Measurements from ENCODE around the gene BNC1.

Gene BNC1, protein sequence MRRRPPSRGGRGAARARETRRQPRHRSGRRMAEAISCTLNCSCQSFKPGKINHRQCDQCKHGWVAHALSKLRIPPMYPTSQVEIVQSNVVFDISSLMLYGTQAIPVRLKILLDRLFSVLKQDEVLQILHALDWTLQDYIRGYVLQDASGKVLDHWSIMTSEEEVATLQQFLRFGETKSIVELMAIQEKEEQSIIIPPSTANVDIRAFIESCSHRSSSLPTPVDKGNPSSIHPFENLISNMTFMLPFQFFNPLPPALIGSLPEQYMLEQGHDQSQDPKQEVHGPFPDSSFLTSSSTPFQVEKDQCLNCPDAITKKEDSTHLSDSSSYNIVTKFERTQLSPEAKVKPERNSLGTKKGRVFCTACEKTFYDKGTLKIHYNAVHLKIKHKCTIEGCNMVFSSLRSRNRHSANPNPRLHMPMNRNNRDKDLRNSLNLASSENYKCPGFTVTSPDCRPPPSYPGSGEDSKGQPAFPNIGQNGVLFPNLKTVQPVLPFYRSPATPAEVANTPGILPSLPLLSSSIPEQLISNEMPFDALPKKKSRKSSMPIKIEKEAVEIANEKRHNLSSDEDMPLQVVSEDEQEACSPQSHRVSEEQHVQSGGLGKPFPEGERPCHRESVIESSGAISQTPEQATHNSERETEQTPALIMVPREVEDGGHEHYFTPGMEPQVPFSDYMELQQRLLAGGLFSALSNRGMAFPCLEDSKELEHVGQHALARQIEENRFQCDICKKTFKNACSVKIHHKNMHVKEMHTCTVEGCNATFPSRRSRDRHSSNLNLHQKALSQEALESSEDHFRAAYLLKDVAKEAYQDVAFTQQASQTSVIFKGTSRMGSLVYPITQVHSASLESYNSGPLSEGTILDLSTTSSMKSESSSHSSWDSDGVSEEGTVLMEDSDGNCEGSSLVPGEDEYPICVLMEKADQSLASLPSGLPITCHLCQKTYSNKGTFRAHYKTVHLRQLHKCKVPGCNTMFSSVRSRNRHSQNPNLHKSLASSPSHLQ

DNA sequence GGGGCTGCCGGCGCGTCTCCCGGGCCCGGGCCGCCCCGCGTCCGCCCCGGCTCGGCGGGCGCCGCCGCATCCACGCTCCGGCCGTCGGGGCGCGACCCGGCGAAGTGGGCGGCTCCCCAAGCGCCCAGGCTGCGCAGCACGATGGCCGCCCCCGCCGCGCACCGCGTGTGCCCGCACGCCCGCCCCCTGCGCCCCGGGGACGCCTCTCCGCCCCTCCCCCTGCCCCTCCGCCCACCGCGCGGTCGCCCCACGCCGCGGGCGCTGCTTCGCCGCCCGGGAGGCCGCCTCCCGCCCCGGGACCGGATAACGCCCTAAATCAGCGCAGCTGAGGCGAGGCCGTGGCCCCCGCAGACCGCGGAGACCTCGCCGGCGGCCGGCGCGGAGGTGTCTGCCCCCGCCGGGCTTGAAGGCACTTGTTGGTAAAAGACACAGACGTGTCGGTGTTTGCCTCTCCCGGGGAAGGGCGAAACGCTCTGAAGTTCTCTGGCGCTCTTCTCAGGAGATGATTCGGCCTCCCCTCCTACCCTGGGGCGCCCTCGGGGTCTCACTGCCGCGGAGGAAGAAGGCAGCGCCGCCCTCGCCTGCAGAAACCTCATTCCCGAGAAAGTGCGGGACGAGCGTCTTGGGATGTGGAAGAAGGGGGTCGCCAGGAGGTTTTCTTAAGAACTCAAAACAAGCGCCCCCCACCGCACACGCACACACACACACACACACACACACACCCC, at the start of gene BNC1:
TSS of gene BNC1 (minus strand) at position 106 of the 725 bp plus-strand sequence. CDS start at position 70, 36 bp downstream.
- DNase-seq (ENCODE audit: low read depth): no peak

DNA sequence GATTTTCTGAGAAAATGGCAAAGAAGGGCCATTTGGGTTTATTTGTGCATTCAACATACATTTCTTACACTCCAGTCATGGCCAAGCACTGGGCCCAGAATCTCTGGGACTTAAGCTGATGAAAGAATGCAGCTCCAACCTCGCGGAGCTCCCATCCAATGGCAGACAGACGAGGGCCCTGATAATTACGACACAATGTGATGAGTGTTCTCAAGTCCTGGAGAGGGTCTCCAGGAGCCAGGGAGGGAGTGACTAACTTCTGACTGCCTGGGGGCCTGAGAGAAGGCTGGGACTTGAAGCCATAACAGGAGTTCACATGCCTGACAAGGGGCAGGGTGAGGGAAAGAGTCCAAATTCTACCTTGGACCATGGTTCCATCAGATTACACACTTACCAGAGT, 42.6 kb upstream of the BNC1 start:
- no peak for DNase-seq (ENCODE audit: low read depth)

DNA sequence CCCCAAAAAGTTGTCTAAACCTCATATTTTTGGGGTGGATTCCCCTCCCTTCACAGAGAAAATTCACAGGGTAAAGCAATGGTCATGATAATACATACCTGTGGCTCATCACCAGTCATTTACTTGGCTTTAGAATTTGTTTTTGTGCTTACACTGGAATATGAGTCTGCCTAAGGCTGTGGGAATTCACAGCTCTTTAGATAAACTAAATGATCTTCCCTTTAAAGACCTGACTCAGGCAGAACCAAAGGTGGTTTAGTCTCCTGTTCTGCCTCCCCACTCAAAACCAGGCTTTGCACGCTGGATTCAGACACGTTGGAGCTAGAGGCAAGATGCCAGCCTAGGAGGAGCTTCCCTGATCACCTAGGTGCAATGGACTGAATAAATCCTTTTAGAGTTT, 40.3 kb upstream of the BNC1 start:
- DNase-seq (ENCODE audit: low read depth): no peak

DNA sequence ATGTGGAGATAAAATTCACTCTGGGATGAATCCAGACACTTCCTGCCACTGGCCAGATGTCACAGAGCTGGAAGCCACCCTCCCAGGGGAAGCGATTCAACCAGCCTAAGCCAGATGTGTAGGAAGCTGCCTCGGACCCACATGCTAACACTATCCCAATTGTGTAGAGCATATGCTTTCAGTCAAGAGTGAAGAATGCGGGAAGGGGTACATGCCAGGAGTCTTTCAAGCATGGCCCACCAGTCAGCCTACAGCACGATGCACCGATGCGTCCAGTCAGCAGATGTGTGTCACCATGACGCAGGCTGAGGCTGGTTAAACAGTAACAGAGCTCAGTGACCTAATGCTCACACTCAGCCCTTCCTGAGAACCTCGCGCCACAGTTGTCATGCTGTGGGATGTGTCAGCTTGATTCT, 38.8 kb upstream of the BNC1 start:
- no peak for DNase-seq (ENCODE audit: low read depth)

DNA sequence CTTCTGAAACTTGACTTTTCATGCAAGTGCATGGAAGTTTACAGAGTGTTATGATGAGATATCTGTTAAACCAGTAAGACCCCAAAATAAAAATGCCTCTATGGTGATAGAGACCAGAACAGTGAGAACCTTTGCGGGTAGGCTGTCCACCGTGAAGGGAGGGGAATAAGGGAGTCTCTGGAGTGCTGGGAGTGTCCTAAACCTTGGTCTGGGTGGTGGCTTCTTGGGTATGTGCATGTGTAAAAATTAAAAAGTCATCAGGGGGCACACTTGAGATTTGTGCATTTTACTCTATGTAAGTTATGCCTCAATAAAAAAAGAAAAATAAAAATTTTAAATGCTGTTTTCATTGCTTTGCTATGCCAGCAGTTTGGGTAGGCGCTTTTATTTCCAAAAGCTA, 38.2 kb upstream of the BNC1 start:
- no peak for DNase-seq (ENCODE audit: low read depth)

DNA sequence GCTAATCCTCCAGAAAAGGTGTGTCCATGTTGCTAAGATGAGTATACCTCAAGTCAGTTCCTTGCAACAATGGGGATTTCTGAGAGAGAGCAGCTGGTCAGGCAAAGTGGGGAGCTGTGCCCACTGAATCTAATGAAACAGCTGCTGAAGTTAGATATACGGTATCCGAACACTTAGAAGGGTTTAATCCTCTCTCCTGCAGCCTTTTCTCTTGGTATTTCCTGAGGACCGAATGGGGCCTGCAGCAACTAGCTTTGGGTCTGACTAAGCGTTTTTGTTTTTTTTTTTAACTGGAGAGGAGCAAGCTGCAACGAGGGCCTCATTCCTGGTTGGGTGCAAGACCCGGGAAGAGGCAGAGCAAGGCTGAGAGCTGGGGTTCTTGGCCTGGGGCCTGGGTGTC, 37.6 kb upstream of the BNC1 start:
- no peak for DNase-seq (ENCODE audit: low read depth)

DNA sequence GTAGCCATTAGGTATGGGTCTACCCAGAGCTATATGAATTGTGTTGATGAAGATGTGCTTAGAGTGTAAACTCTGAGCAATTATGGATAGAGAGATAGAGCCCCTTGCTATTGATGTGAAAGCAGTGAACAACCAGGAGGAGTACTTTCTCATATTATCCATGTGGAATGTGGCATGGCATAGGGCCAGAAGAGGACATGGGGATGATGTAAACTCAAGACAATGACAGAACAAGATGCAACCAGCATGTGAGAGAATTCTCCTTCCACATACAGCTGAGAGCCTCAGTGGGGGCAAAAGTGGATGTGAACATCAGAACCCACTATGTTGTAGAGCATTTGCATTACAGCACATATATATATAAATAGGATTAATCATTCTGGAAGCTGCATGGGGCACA, 36.4 kb upstream of the BNC1 start:
- DNase-seq (ENCODE audit: low read depth): no peak

DNA sequence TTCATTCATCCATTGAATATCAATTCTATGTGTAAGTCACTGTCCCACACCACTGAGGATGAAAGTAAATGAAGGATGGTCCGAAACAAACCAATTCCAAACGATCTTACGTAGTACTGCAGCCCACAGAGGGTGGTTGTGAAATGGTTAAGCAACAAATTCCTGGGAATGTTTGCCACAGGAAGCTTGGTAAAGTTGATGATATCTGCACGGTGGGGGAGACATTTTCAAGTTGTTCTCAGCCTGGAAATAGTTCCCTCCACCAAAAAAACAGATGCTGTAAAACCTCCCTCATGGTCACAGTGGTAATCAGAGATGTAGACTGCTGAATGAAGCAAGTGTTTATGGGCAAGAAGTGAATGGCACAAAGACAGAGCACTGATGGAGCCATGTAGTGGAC, 35.9 kb upstream of the BNC1 start:
- no peak for DNase-seq (ENCODE audit: low read depth)

DNA sequence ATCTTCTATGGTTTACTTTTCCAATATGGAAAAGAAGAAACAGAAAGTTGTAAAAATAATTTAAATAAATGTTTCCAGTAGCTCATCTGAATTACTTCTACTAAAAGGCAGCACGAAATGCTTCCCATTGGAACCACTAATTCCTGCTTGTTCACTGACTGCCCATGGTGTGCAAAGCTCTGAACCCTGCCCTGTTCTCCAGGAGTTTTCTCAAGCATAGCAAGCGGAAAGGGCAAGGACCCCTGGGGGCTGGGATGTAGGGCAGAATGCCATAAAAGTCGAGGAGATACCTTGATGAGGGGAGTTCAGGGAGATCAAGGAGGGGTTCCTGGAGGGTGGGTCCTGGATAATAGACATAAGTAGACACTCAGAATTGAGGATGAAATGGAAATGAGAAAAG, 35.3 kb upstream of the BNC1 start:
- no peak for DNase-seq (ENCODE audit: low read depth)

DNA sequence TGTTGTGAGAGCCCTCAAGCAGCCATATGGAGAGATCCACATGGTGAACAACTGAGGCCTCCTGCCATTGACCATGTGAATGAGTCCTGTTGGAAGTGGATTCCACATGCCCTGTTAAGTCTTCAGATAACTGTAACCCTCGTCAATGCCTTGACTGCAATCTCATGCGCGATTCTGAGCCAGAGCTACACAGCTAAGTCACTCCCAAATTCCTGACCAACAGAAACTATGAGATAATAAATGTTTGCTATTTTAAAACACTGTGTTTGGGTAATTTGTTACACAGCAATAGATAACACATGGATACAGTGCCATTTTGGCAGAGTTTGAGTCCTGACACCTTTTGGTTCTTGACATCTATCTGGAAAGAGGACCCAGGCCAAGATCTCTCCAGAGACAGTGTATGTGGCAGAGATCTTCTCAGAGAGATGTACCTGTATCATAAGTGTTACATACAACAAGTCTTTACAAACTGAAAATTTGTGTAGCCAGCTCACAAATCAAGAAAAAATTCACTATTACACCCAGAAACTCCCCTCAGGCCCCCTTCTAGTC, 34.5 kb upstream of the BNC1 start:
- DNase-seq (ENCODE audit: low read depth): no peak

DNA sequence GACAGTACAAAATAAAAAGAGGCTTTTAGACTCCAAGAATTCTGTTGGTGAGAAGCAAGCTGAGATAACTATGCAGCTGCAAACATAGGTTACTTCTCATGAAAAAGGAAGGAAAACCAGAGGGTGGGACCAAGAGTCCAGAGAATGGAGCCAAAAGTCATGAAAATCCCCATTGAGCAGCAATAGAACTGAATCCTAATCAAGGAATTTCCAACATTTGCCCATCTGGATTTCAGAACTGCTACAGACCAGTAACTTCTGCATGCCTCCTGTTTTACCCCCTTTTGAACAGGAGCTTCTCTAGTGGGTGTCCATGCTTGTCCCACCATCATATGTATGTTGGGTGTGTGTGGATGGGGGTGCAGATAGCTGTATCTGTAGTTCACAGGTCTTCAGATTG, 33.6 kb upstream of the BNC1 start:
- DNase-seq (ENCODE audit: low read depth): no peak

DNA sequence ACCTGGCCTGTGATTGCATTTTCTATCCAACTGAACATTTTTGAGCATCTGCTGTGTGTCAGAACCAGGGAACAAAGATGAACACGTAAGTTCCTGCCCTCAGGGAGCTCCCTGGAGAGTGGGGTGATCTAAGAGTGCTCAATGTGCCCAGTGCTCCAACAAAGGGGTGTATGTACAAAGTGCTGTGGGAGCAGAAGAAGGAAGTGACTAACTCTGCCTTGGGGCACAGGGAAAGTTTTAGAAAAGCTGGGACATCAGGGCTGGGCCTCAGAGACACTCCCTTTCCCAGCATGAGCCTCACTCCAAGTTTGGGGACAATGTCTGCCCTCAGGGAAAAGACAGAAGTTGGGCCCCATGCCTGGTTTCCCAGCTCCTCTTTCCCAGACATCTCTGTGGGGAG, 27.6 kb upstream of the BNC1 start:
- DNase-seq (ENCODE audit: low read depth): no peak

DNA sequence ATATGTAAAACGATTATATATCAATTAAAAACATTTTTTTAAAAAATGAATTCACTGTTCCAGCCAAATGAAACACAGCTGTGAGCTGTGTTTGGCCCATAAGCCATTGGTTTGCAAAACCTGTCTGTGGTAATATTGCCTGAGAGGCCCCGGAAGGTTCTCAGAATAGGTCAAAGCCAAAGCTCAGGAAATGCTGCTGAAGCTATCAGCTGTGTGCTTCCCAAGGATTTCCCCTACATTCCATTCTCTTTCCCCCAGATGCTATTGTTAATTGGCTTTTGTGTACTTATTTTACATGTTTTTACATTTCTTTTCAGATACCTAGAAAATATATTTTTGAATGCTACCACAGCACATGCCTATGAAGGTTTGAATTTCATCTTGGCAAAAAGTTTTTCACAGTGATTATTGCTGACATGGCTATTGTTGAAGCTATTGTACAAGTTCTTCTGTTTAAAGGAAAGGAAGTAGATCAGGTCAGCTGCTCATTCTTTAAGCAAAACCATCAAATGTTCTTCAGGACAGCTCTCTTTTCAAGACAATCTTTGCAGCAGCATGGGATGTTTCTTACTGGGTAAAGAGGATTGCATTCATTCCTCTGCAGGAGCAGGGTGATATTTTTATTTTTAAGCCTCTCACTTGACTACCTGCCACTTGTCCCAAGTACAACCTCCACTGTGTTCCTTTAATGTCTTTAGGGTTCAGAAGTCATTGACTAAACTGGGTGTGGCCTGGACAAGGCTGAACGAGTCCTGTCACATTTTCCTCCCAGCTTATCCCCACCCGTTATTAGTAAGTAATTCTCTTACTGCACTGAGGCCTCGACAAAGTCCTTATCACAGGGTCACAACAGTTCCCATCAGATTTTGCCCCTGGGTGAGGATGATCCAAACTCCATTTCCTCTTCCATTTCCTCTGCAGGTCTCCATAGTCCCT, 26.3 kb upstream of the BNC1 start:
- no peak for DNase-seq (ENCODE audit: low read depth)

DNA sequence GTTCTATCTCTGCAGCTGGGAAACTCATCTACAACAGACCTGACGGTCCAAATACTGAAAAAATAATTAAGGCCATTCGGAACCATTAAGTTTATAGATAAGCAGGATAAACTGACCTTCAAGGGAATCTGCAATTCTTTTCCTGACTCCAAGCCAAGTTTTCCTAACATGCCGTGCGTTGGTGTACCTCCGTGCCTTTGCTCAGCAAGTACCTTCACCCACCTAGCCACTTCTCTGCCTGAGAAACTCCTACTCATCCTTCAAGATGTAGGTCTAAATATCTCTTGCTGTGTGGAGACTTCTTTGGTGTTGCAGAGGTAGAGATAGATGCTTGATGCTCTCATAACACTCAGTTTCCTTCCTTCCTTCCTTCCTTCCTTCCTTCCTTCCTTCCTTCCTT, 24.2 kb upstream of the BNC1 start:
- DNase-seq (ENCODE audit: low read depth): no peak

DNA sequence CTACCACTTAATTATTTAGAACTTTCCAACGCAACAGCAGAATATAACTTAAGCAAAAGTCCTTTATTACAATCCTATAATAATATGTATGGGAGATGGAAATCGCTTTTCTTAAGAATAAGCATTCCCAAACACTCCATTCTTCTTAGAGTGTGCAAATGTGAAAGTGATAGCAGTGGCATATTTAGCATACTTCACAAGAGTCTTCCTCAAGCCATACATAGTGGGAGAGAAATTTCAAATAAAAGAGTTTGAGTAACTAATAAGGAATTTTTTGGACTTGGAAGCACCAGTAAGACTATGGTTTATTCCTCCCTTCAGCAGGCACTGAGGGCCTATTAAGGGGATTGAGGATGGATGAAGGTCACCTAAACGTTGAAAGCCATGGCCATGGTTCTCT, 22.1 kb upstream of the BNC1 start:
- no peak for DNase-seq (ENCODE audit: low read depth)

DNA sequence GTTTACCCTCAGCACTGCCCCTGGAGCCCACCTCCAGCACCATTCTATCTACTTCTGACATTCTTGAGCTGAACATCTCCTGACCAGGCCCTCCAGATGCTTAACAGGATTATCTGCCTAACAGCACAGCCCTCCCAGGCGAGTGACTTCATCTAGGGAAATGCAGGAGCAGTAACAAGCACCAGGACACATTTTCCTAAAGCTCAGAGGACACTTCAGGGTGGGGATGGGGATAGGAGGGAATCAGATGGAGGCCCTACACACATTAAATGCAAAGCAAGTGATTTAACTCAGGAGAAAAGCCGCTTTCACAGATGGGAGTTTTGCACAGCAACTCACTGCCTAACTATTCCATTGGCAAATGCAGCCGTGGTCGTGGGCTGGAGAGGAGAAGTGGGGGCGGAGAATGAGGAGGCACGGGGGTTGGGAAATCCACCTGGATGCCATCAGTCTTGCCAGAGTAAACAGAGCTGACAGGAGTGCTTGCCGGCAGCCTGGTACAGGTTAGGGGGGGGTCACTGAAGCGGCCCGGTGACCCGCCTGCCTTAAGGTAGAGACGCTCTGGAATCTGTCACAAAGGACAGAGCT, 21.3 kb upstream of the BNC1 start:
- DNase-seq (ENCODE audit: low read depth): no peak

DNA sequence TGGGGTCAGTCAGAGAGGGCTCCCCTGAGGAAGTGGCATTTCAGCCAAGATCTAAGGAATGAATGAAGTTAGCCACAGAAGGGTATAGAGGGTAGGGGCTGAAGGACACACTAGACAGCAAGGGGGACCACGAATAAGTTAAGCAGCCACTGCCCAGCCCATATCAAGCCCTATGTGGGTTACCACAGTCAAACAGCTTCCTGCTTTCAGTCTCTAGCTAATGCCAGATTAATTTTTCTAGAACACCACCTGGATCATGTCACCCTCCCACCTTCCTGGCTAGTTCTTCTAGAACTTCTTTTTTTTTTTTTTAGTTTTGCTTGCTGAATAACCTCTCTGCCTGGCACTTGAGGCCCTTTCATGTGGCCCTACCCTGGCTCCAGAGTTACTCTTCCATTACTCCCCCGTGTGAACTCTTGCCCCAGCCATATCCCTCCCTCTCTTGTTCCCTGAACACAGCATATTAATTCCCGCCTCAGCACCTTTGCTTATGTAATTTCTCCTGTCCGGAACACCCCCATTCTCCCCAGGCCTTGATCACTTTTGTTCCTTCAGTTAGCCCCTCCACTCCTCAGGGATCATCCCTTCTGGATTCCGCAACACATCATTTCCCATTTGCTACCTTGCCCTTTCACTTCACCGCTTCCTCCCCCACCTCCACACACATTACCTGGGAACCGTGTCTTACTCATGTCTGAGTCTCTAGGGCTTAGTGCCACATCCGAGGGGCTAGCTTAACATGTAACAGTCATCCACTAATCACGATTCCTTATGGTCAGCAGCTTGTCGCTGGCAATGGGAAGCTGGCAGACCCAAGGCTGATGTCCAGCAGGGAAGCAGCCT, 20.6 kb upstream of the BNC1 start:
- DNase-seq (ENCODE audit: low read depth): no peak

DNA sequence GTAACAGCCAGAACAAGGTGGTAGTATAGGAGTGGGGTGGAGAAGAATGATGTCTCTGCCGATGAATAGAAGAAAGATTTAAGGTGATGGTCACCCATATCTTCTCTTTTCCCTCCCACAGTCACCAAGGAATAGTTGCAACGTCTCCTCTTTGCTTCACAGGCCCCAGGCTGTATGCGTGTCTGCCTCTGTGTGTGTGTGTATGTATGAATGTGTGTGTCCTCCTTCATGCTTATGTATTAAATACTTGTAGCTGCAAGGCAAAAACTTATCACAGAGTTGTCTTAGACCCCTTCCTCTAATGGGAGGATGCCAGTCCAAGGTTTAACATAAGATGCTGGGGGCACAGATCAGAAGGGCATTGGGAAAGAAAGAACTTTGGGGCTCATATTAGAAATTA, 19.1 kb upstream of the BNC1 start:
- DNase-seq (ENCODE audit: low read depth): no peak

DNA sequence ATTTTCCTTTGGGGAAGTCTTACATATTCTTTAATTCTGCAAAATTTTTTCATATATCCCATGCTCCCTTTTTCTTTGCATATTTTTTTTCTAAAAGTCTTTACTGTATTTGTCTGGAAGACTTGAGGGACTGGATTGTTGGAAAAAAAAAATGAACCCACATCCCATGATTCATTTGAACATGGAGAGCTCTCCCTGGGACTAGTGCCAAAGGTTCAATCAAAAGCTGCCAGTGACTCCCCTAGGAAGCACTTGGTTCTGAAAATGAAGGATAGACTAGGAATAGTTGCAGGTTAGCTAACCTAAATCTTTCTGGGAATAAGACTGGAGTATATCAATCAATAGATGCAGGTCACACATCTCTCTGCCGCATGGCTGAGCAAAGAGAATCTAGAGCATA, 16.4 kb upstream of the BNC1 start:
- no peak for DNase-seq (ENCODE audit: low read depth)

DNA sequence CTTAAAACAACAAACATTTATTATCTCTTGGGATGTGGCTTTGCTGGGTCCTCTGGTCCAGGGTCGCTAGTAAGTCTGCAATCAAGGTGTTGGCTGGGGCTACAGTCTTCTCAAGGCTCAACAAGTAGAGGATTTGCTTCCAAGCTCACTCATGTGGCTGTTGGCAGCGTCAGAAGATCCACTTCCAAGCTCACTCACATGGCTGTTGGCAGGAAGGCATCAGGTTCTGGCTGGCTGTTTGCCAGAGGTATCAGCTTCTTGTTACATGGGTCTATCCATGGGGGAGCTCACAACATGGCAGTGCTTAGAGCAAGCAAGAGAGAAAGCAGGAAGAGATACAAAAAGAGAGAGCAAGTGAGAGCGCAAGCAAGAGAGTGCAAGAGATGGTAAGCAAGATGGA, 15.0 kb upstream of the BNC1 start:
- no peak for DNase-seq (ENCODE audit: low read depth)
